HFF-Myc (cell line): ENCODE results near the gene IL17C.
"Not testable (repeated sequence)": the region's sequence is repeated elsewhere in the genome, so short reads cannot be mapped to it uniquely, and the experiment has no call there.

Source experiments
- DNase-seq: peaks from one replicate; pipeline ENCODE4 v3.0.0-alpha.2; 2011; ENCODE audit warnings: low read depth; ENCODE audit errors: extremely low read depth
- H3K4me3 ChIP-seq: replicated peaks from 2 replicates; pipeline ENCODE4 v1.5.1; 2011; ENCODE audit warnings: low read depth, mild to moderate bottlenecking, control low read depth, low read length
- CTCF ChIP-seq: IDR thresholded peaks from 2 replicates; pipeline ENCODE4 v1.5.1; 2012; ENCODE audit warnings: mild to moderate bottlenecking, low read depth, low read length, control low read depth; ENCODE audit errors: missing control alignments

Gene IL17C

GRCh38 chr16:88601313-88602036 is 36.9 kb upstream of the IL17C start:
- H3K4me3 ChIP-seq = no peak overlapping the region
- no peak for DNase-seq
- no peak for TF ChIP-seq CTCF

GRCh38 chr16:88602091-88602490 is 36.3 kb upstream of the IL17C start:
- TF ChIP-seq CTCF = no peak
- DNase-seq = no peak
- H3K4me3 ChIP-seq = no peak overlapping the region

GRCh38 chr16:88605186-88606147 is 32.9 kb upstream of the IL17C start:
- no peak for DNase-seq
- no peak for TF ChIP-seq CTCF
- no peak overlapping the region for H3K4me3 ChIP-seq

- DNase-seq = no peak
- H3K4me3 ChIP-seq = no peak overlapping the region
- TF ChIP-seq CTCF = no peak
Observed at GRCh38 chr16:88606148-88606757, 32.1 kb upstream of the IL17C start.

- H3K4me3 ChIP-seq = no peak overlapping the region
- no peak for DNase-seq
- no peak for TF ChIP-seq CTCF
Observed at GRCh38 chr16:88608076-88608475, 30.3 kb upstream of the IL17C start.

- not testable (repeated sequence) for DNase-seq, H3K4me3 ChIP-seq
Observed at GRCh38 chr16:88609426-88609825, 28.9 kb upstream of the IL17C start.

GRCh38 chr16:88610080-88610479 is 28.3 kb upstream of the IL17C start:
- no peak overlapping the region for H3K4me3 ChIP-seq
- no peak for DNase-seq
- peak; percentile 6 for TF ChIP-seq CTCF
